Endothelial cell of umbilical vein (primary cell): ENCODE data around the gene PFDN6. TPM values are rescaled to one million over a fixed set of nuclear protein-coding genes. Genes with fewer than 3 reads are reported as not detected.

Experiments
- BruUV-seq: library from RNA; stranded (reverse); fragments of 400-500 nt; replicated peaks from 2 replicates; lab custom pipeline; 2021; lab: Mats Ljungman, UMichigan
- CTCF ChIA-PET: fragments of 300-600, 350-600 bp; sonication (Branson Sonifier 250); formaldehyde crosslinking; loops from one replicate; lab custom pipeline; 2021; ENCODE audit warnings: antibody characterized with exemption, inconsistent platforms; lab: Charles Lee
- POLR2A ChIA-PET: fragments of 300-600, 350-600 bp; sonication (Branson Sonifier 250); formaldehyde crosslinking; loops from one replicate; lab custom pipeline; 2021; ENCODE audit warnings: antibody characterized with exemption, inconsistent platforms; lab: Charles Lee
- DNase-seq: peaks from one replicate; pipeline ENCODE4 v3.0.0-alpha.2; 2011; ENCODE audit warnings: low read depth, low spot score
- FAIRE-seq: peaks from 2 replicates; lab custom pipeline; 2011; peaks lifted over from hg19 to GRCh38; lab: Jason Lieb, UNC
- H2AFZ ChIP-seq: 2 replicates; pipeline ENCODE4 v1.6.0; 2012; ENCODE audit warnings: low read depth, low read length, control low read depth, inconsistent platforms
- H3K27ac ChIP-seq: 2 replicates; pipeline ENCODE4 v1.5.1; 2011; ENCODE audit warnings: low read depth, mild to moderate bottlenecking, control low read depth, low read length, moderate library complexity; ENCODE audit not compliant: insufficient read depth
- H3K27me3 ChIP-seq, 2 experiments: 2 replicates each; pipeline versions ENCODE4 v1.6.0 to v1.6.1; 2011; ENCODE audit warnings: low read length in 2 of 2, mixed read lengths in 1 of 2; ENCODE audit not compliant: control insufficient read depth in 2 of 2, insufficient read depth in 2 of 2
- H3K36me3 ChIP-seq, 2 experiments: 2 replicates in 1 of 2; 3 replicates in 1 of 2; pipeline ENCODE4 v1.5.1; 2011; ENCODE audit warnings: low read length in 2 of 2, mild to moderate bottlenecking in 1 of 2, moderate library complexity in 1 of 2; ENCODE audit not compliant: control insufficient read depth in 2 of 2, insufficient read depth in 2 of 2; ENCODE audit errors: extremely low read depth in 1 of 2
- H3K4me1 ChIP-seq: 3 replicates; pipeline ENCODE4 v1.5.1; 2011; ENCODE audit warnings: mild to moderate bottlenecking, low read length; ENCODE audit not compliant: control insufficient read depth, insufficient read depth; ENCODE audit errors: extremely low read depth
- H3K4me2 ChIP-seq: 2 replicates; pipeline ENCODE4 v1.6.1; 2011; ENCODE audit warnings: low read length, control low read depth, mixed read lengths; ENCODE audit not compliant: insufficient read depth
- H3K4me3 ChIP-seq, 3 experiments: fragments of 200-600 bp in 1 of 3; sonication (generic), shearing (Covaris generic) in 1 of 3; replicated peaks in 1 of 3; 2 replicates each; pipeline ENCODE4 v1.5.1; 2011 to 2016; ENCODE audit warnings: control low read depth in 3 of 3, low read length in 3 of 3, mild to moderate bottlenecking in 2 of 3, inconsistent platforms in 1 of 3, low read depth in 1 of 3, moderate library complexity in 1 of 3; ENCODE audit not compliant: insufficient read depth in 1 of 3
- H3K79me2 ChIP-seq: 2 replicates; pipeline ENCODE4 v1.6.0; 2012; ENCODE audit warnings: low read length, inconsistent platforms; ENCODE audit not compliant: control insufficient read depth, insufficient read depth
- H3K9ac ChIP-seq: replicated peaks from 2 replicates; pipeline ENCODE3; 2011; ENCODE audit warnings: low read length, control low read depth; ENCODE audit not compliant: insufficient read depth; ENCODE audit errors: extremely low read depth
- H3K9me1 ChIP-seq: replicated peaks from 3 replicates; pipeline ENCODE4 v1.6.0; 2011; ENCODE audit warnings: mild to moderate bottlenecking, low read length; ENCODE audit not compliant: control insufficient read depth, insufficient read depth; ENCODE audit errors: extremely low read depth
- H3K9me3 ChIP-seq: replicated peaks from 2 replicates; pipeline ENCODE4 v1.5.1; 2012; ENCODE audit warnings: low read length, inconsistent platforms; ENCODE audit not compliant: control insufficient read depth, insufficient read depth
- H4K20me1 ChIP-seq: replicated peaks from 2 replicates; pipeline ENCODE3; 2011; ENCODE audit warnings: mild to moderate bottlenecking, low read length; ENCODE audit not compliant: control insufficient read depth, insufficient read depth; ENCODE audit errors: extremely low read depth
- EZH2 ChIP-seq: IDR thresholded peaks from 2 replicates; pipeline ENCODE4 v1.6.1; 2012; ENCODE audit warnings: borderline replicate concordance, low read depth, mild to moderate bottlenecking, moderate library complexity, low read length, inconsistent platforms; ENCODE audit not compliant: severe bottlenecking
- FOS ChIP-seq: IDR thresholded peaks from 2 replicates; pipeline ENCODE4 v1.6.1; 2011; ENCODE audit warnings: mild to moderate bottlenecking, low read length, moderate library complexity, borderline replicate concordance; ENCODE audit not compliant: insufficient read depth
- GATA2 ChIP-seq: IDR thresholded peaks from 2 replicates; pipeline ENCODE4 v1.7.0; 2011; ENCODE audit warnings: low read depth, mild to moderate bottlenecking, moderate library complexity, mixed read lengths, low read length; ENCODE audit not compliant: insufficient read length, insufficient read depth
- JUN ChIP-seq: IDR thresholded peaks from 2 replicates; pipeline ENCODE4 v1.6.1; 2011; ENCODE audit warnings: borderline replicate concordance, low read depth; ENCODE audit not compliant: insufficient read length, insufficient read depth
- MYC ChIP-seq: IDR thresholded peaks from one replicate; pipeline ENCODE4 v1.6.1; 2011; ENCODE audit warnings: mild to moderate bottlenecking, low read depth, low read length
- POLR2A ChIP-seq: IDR thresholded peaks from 2 replicates; pipeline ENCODE4 v1.6.1; 2012; ENCODE audit warnings: low read depth, mild to moderate bottlenecking, control low read depth, low read length
- POLR2AphosphoS5 ChIP-seq: IDR thresholded peaks from 2 replicates; pipeline ENCODE4 v1.6.1; 2012; ENCODE audit warnings: low read depth, mild to moderate bottlenecking, control low read depth, low read length, moderate library complexity; ENCODE audit not compliant: insufficient read depth
- dilution Hi-C: fragments of 300-500 bp; cut with MboI; formaldehyde crosslinking; loops from one replicate; pipeline ENCODE4 v1.15.0; 2019; ENCODE audit warnings: low sequenced_read_pairs; ENCODE audit not compliant: extremely low pct_ligation_motif_present
- intact Hi-C: fragments of 100-400 bp; cut with micrococcal nuclease; formaldehyde crosslinking; loops from one replicate; pipeline ENCODE4 v1.10.0; 2022
- polyA plus RNA-seq, 4 experiments: library from polyadenylated mRNA; depleted of rRNA in 3 of 4; stranded (reverse) in 3 of 4; unstranded in 1 of 4; fragments of >200 nt; gene quantifications; 2 replicates each; pipeline versions ENCODE4 v1.2.1 to v1.2.3, GENCODE V29; 2011 to 2012; ENCODE audit warnings: missing spikeins in 1 of 4
- total RNA-seq: library from RNA; stranded (reverse); gene quantifications from 2 replicates; pipeline ENCODE4 v1.2.3, GENCODE V29; 2021
- TF ChIP-seq, protein P1 (sequence below), 2 donors: IDR thresholded peaks; 1 replicate in 1 of 2; 2 replicates in 1 of 2; pipeline ENCODE4 v1.5.1; 2011; ENCODE audit warnings: low read length in 2 of 2, mild to moderate bottlenecking in 2 of 2, moderate library complexity in 2 of 2, control low read depth in 1 of 2, inconsistent platforms in 1 of 2, low read depth in 1 of 2; ENCODE audit not compliant: insufficient read depth in 1 of 2; ENCODE audit errors: extremely low read depth in 1 of 2
- TF ChIP-seq, protein P2 (sequence below): IDR thresholded peaks from 2 replicates; pipeline ENCODE4 v1.6.1; 2011; ENCODE audit not compliant: insufficient read depth, insufficient read length

The PFDN6 gene
- total and polyA plus RNA-seq, 2 donors (not counting 3 experiments of a cell fraction or from before 2014, with no cell fraction given) = 31.0 to 63.5 TPM

DNA sequence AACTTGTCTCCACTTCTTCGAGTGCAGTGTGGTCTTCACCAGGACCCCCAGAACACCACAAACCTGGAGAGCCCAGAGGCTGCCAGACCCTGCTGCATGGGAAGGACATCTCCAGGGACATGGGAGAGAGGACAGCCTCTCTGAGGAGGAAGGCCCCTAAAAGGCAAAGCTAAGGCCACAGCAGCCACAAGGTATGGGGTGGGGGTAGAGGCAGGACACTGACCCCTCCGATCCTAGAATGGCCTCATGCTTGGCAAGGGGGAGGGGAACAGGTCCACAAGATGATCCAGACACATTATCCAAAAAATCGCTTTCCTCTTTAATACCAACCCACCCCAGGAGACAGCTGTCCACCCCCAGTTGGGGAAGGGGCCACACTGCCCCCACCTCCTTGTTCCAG, 10.6 kb upstream of the PFDN6 start:
- Histone ChIP-seq H4K20me1 (no peaks in the 10 kb centered on the region), H3K27ac (no peak overlapping the region), H3K4me3 (no peak overlapping the region), H3K4me2 (no peak overlapping the region), H3K36me3 (peaks cover 4 to 39% of the 10 kb centered on the region in 2 experiments), H2AFZ (no peak overlapping the region), H3K27me3 (no peaks in the 10 kb centered on the region), H3K79me2 (peaks cover 21% of the 10 kb centered on the region), H3K9me3 (no peaks in the 10 kb centered on the region), H3K4me1 (peaks cover 29% of the 10 kb centered on the region), H3K9ac (no peak overlapping the region), H3K9me1 (no peaks in the 10 kb centered on the region)
- no TSS peak for BruUV-seq
- DNase-seq (no peak), FAIRE-seq (no peak)
- dilution Hi-C loops (no loop called here), intact Hi-C loops (no loop called here)
- ChIA-PET POLR2A (interaction anchor here (2.3 kb wide), 1 partner anchor 21 kb away, joined by 8 read pairs; no protein-coding TSS in a partner anchor), CTCF (interaction anchor here (0.6 to 4.0 kb wide), 5 partner anchors 11 to 147 kb away, joined by 3 to 39 read pairs (median 5); partner anchors contain the start of genes PFDN6, RGL2 and WDR46)
- TF ChIP-seq POLR2AphosphoS5 (no peak), GATA2 (no peak), JUN (no peak), EZH2 (no peak), POLR2A (no peak), FOS (no peak), MYC (no peak)
- TF ChIP-seq, protein P1, sequence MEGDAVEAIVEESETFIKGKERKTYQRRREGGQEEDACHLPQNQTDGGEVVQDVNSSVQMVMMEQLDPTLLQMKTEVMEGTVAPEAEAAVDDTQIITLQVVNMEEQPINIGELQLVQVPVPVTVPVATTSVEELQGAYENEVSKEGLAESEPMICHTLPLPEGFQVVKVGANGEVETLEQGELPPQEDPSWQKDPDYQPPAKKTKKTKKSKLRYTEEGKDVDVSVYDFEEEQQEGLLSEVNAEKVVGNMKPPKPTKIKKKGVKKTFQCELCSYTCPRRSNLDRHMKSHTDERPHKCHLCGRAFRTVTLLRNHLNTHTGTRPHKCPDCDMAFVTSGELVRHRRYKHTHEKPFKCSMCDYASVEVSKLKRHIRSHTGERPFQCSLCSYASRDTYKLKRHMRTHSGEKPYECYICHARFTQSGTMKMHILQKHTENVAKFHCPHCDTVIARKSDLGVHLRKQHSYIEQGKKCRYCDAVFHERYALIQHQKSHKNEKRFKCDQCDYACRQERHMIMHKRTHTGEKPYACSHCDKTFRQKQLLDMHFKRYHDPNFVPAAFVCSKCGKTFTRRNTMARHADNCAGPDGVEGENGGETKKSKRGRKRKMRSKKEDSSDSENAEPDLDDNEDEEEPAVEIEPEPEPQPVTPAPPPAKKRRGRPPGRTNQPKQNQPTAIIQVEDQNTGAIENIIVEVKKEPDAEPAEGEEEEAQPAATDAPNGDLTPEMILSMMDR (IDR thresholded peaks at IDR 0.05; ENCODE audit: extremely low read depth in 1 of 2, insufficient read depth in 1 of 2, low read depth in 1 of 2, low read length in 2 of 2) = no peak
- TF ChIP-seq, protein P2, sequence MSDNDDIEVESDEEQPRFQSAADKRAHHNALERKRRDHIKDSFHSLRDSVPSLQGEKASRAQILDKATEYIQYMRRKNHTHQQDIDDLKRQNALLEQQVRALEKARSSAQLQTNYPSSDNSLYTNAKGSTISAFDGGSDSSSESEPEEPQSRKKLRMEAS = no peak
